ENCODE measurements around the gene PTPRM.

The PTPRM gene

DNA sequence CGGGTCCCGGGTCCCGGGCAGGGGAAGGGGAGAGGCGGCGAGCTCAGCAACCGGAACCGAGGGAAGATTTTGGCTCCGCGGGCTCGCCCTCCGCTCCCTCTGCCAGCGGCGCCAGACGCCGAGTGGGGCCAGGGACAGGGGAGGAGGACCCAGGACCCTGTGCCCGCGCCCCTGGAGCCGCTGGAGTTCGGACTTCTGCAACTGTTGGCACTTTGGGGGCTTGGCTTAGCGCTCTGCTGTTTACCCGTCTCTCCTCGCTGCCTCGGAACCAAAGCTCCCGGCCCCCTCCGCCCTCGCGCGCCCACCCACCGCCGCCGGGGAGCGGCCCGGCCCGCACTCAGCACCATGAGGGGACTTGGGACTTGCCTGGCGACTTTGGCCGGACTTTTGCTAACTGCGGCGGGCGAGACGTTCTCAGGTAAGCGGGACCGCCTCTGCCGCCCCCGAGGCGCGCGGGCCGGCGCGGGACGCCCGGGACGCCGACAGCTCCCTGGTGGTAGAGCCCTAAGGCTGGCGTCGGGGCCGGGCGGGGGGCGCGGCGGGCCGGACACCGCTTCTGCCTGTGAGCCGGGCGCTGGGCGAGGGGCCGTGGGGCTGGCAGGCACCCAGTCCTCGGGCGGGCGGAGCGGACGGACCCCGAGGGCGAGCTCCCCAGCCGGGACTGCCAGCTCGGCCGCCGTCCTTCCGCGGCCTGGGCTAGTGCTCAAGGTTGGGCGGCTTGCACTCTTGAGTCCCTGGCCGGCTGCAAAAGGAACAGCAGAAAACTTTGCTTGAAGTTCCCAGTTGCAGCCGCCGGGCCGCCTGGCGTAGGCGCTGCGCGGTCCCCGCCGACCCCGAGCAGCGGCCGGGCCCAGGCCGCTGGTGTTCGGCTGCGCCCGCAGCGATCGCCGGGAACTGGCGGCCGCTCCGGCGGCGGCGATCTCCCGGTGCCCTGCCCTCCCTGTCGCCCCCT is 634 bp downstream of the PTPRM start:
- peak; percentile 41 for DNase-seq (ENCODE audit: low spot score)

DNA sequence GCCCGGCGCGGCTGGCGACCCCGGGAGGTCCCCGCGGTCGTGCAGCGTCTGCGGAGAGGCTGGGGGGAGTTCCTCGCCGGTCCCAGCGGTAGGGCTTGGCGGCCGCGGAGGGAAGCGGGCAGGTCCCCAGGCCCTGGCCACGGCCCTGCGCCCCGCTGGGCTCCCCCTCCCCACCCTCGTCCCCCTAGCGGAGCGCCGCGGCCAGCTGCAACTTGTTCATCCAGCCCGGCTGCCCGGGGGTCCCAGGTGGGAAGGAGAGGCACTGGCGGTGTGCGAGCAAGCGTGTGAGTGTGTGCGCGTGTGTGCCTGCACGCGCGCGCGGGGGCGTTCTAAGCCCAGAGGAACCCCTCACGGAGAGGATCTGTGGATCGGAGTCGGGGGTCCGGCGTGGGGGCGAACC is 1.3 kb downstream of the PTPRM start:
- peak; percentile 16 for DNase-seq (ENCODE audit: low spot score)

DNA sequence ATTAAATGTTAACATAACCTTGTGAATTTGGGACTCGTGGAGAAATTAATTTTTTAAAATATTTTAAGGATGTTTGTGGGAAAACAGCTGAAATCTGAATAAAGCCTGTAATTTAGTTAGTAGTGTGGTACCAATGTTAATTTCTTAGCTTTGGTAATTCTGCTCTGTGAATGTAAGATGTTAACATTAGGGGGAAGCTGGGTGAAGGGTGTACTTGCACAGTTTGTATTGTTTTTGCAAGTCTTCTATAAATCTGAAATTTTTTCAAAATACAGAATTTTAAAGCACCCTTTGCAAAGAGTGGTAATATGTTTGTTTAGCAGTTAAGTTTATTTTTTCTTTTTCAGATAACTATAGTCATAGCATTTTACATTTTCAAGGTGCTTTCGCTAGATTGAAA is 4.5 kb downstream of the PTPRM start:
- DNase-seq (ENCODE audit: low spot score): no peak

DNA sequence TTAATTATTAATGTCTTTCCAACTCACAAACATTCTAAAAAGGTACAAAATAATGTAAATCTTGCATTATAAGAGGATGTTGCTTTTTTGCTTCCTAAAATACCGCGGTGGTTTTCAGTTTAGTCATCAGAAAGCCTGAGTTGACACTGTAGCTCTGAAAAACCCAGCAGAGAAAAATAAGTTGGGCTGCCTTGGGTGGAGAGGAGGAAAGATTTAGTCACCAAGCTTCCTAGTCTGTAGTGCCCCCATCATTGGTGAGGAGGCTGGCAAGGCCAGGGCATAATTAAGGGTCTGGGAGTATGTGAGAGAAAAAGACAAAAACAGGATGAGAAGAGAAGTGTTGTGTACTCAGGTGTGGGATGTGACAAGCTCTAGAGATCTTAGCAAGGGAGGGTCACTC is 5.7 kb downstream of the PTPRM start:
- DNase-seq (ENCODE audit: low spot score): peak; percentile 22

DNA sequence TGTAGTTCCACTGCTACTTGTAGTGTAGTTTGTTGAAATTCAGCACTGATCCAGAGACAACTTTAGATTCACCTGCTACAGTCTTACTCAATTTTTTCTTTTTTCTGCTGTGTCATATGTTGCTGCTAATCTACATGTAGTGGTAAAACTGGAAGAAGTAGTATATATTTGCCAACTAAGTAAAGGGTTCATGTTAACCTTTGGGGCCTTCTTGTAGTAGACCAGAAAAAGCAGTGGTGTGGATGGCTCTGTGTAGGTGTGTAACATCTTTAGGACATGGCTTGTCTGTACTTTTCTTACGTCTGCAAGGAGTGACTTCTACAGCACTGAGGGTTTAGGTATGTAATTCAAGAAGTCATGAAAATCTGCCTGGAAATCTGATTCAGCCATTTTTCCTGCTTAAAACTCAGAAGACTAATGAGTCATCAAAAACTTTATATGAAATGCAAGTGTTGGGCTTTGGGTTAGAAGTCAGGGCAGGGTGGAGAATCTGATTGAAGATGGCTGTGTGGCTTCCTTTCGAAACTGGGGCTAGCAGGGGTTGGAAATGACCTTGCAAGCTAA is 8.4 kb downstream of the PTPRM start:
- DNase-seq (ENCODE audit: low spot score): peak; percentile 35

DNA sequence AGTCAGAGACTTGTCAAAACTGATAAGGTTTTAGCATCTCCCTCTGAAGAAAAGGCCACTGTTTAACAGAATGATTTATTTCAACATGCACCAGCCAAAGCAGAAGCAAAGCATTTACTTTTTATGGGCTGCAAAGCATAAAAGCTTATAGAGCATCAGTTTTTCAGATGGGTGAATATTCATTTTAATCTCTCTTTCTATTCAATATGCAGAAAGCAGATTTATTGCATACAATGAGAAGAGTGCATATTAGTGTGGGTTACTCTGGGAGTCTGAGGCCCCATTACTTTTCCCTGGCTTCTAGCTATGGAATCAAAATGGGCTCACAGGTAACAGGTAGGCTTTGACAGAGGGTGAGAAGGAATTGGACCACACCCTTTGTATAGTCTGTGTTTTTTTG is 9.0 kb downstream of the PTPRM start:
- DNase-seq (ENCODE audit: low spot score): no peak

DNA sequence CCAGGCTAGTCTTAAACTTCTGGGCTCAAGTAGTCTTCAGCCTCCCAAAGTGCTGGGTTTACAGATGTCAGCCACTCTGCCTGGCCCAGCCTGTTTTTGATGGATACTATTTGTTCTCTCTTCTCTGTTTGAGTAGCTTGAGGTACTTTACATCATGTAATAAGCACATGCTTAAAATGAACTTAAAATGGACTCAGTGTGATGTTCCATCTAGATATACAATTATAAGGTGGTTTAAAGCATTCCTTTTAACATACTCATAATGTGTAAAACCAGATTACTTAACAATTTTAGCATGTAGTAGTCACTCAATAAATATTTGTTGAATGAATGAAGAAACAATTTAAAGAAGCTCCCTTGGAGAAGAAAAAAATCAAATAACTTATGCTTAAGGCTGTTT is 9.6 kb downstream of the PTPRM start:
- DNase-seq (ENCODE audit: low spot score): peak; percentile 51

DNA sequence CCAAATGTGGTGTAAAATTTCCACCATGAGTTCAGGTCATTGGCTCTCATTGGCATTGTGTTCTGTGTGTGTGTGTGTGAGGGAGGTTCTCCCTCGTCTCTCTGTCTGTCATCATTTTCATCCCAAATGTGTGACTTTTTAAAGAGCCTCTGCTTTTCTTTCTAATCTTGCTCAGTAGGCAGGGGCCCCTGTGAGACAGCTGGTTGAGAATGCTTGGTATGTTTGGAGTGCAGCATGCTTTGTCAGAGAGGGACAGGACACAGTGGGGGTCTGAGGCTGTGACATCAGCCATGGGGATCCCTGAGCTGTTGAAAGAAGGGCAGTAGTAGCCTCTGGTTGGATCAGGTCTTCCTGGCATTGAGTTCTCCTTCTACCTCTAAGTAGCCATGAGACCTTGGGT is 10.6 kb downstream of the PTPRM start:
- DNase-seq (ENCODE audit: low spot score): peak; percentile 73

DNA sequence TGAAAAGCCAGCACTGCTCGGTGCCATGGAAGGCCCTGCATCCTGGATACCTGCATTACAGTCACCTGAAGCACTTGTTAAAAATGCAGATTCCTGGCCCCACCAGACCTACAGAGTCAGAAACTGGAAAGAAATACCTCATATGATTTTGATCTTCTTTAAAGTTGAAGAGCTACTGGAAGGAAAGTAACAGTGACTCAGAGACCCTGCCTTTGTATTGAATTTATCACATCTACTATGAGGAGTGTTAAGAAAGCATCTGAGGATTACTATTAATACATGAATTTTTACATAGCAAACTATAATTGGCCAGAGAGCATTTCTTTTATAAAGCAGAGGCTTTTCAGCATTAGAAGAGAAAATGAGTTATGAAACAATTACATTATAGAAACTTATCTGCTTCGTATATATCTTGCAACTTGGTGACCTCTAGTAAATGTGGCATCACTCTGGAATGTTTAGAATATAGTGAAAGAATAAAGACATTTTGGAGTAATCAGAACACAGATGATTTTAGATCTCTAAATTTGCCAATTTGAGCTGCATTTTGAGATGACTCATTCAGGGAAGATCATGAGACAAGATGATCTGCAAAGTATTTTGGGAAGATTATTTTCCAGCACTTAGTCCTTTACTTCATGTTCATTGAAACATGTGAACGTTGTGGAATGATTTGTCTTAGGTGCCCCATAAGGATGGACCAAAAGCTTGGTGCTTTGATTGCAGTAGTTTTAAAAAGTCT is 12.2 kb downstream of the PTPRM start:
- DNase-seq (ENCODE audit: low spot score): peak; percentile 25

DNA sequence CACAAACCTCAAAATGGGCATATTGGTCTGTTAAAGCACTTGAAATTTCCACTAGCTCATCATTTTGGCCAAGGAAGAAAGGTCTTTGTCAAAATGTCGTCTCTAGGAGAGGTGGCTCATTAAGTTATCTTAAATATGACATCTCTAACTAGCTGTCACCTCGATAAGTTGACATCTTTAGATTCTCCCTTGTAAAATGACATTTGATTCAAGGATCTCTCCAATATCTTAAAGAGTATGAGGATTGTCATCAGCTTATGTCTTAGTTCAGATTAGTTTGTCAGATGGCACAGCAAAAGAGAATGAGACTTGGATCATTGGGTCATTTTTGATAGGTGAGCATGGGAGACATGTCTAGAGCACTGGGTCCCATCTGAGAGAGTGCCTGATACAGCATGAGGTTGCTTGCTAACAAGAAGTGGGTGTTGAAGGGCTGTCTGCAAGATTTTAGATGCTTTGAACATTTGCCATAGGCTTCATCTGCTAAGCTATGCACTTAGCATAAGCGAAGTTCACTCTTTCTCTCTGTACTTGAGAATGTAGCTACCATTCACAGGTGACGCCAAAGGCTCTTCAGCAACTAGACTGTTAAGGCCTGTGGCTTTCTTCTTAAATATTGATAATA is 12.9 kb downstream of the PTPRM start:
- no peak for DNase-seq (ENCODE audit: low spot score)

DNA sequence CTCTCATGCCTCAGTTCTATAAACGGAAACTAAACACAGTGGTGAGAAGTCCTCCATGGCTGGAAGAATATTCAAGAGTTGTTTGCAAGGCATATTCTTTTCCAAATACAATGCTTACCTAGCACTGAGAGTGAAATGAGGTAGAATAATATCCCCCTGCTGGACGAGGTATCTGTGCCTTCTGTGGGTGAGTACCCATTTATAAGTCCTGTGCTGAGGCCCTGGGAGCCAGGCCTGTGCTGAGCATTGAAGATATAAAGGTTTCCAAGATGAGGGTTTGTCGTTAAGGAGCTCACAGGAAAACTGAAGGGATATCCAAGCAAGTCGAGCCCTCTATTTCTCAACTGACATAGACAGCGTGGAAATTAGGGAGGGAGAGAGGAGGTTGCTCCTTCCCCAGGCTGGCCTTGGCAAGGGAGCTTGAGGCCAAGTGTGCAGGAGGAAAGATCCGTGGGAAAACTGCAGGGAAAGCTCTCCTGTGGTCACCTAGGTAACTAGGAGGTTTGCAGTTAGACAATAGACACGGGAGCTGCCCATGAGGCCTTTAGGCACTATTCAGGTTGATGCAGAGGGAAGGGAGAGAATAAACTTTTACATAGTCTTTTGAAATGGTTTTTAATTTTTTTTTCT is 17.6 kb downstream of the PTPRM start:
- no peak for DNase-seq (ENCODE audit: low spot score)

DNA sequence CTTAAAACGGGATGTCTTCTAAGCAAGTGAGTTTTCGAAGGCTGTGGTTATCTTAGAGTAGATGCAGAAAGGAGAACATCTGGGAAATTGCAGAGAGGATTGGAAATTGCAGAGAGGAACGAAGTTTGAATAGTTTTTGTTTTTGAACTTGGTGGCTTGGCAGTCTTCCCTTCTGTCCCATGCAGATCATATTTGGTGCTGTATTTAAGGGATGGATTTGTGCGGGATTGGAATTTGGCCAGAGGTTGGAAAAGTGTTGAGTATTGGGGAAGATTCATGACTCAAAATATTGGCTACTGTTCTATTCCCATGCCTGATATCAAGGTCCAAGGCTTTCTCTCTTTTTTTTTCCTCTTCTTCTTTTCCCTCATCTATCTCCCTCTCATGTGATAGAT is 18.2 kb downstream of the PTPRM start:
- peak; percentile 49 for DNase-seq (ENCODE audit: low spot score)

DNA sequence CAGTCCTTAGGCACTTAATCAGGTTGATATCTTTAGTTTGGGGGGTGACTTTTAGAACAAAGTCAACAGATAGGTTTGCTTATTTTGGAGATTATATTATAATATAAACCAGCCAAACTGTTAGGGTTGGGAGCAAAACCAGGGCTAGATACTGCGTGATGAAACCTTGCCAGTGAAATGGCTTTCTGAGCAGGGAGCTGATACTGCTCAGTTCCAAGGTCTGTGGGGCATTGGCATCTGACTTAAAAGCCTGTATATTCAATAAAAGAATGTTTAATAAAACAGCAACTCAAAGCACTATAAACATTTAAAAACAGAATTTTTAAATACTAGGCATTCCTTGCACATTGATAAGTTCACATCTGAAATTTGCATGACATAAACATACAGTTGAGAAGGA is 19.3 kb downstream of the PTPRM start:
- DNase-seq (ENCODE audit: low spot score): no peak

DNA sequence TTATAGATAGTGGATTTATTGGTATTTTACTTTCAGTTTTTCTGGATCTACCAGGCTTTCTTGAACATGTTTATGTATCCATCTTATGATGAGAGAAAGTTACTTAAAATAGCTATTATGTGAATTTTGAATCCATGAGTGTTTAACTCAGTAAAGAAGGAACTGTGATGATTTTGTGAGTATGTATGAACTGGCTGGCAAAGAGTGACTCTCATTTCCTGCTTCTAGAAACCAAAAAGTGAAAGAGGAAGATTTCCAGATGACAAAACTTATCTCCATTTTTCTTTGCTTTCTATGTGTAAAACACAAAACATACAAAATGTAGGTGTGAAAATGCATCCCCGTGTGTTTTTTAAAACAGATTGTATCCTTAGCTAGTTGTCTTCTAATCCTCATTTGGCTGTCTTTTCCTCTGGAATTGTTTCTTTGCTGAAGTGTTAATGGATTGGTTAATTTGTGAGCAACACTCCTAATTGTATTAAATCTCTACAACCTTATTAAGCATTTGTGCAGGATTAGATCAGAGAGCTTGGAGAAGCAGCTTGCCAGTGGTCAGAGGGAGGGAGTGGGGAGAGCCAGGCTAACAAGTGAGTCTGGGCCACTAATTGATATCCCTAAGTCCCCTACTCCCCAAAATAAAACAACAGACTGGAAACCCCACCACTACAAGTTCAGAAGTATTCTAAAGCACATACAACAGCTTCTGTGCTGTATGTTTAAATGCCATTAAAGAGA is 23.9 kb downstream of the PTPRM start:
- peak; percentile 46 for DNase-seq (ENCODE audit: low spot score)

DNA sequence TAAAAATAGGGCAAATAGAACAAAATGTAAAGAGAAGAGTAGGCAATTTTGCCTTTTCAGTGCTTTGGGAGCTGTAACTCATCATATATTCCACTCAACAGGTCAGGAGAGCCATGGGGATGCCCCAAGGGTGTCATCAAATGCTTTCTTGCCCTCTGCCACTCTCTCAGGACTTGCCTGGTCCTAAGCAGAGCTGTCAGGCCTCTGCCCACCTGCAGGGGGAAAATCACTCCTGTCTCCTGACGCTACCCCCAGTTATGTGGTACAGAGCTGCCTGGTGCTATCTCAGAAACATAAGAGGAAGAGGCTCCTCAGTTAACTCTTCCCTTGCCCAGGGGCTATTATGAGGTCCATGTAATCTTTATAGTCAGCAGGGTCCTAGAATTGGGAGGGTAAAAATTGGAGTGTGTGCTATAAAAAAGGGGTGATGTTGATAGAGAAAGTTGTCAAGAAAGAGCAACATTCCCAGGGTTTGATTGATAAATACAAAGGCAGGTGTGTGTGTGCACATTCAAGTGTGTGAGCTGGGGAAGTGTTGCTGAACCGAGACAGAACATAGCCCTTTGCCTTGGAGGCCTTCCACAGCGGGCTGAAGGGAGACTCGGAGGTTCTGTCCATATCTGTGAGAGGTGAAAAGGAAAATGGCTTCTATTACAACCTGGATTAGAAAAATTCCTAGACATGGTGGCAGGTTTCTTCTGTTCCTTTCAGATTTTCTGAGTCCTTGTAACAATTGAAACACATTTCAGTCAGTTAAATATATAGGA is 25.4 kb downstream of the PTPRM start:
- no peak for DNase-seq (ENCODE audit: low spot score)

DNA sequence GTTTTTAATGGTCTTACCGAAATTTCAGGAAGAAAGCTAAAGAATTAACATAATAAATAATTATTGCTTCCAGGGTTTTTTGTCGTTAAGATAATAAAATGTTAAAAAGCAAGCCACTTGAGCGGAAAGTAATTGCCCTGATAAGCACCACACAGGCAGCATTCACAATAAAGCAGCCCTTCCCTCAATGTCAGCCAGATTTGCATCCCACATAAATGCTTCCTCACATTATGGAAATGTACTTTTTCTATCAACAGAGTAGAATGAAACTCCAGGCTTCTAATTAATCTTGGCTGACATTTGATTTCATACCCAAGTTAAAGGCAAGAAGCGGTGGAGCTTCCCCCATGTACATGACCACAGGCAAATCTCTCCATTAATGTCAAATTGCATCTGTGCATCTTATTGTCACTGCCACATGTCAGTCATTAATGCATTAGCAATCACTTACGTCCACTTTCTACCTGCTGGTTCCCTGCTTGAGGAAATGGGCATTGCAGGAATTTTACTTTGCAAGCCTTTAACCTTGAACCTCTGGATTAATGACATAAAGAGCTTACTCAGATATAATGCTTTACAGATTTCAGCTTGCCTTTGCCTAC is 26.2 kb downstream of the PTPRM start:
- no peak for DNase-seq (ENCODE audit: low spot score)

DNA sequence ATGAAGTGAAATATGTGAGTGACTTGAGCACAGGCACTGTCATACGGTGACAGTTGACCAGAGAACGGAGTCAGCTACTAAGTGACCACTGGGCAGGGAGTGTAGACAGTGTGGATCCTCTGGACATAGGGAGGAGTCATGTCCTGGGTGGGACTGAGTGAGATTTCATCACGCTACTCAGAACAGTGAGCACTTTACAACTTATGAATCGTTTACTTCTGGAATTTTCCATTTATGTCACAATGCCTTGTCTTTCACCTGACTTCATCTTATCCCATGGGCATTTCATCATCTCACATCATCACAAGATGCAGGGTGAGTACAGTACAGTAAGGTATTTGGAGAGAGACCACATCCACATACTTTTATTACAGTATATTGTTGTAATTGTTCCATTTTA is 29.0 kb downstream of the PTPRM start:
- DNase-seq (ENCODE audit: low spot score): no peak

DNA sequence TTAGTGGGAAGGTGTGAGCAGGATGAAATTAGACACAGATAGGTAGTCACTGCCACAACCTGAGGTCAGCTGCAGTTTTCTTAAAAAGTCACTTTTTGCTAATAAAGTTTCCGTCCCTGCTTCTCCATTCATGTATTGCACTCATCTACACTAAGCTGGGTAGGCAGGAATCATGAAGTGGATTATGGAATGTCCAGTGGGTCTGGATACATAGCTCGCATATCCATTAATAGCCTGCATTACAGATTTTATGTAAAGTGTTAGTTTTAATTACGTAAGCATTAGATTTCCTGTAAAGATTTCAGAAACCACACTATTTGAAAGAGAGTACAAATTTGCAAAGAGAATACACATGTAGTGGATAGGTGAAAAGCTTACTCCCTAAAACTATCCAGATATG is 30.4 kb downstream of the PTPRM start:
- DNase-seq (ENCODE audit: low spot score): no peak

DNA sequence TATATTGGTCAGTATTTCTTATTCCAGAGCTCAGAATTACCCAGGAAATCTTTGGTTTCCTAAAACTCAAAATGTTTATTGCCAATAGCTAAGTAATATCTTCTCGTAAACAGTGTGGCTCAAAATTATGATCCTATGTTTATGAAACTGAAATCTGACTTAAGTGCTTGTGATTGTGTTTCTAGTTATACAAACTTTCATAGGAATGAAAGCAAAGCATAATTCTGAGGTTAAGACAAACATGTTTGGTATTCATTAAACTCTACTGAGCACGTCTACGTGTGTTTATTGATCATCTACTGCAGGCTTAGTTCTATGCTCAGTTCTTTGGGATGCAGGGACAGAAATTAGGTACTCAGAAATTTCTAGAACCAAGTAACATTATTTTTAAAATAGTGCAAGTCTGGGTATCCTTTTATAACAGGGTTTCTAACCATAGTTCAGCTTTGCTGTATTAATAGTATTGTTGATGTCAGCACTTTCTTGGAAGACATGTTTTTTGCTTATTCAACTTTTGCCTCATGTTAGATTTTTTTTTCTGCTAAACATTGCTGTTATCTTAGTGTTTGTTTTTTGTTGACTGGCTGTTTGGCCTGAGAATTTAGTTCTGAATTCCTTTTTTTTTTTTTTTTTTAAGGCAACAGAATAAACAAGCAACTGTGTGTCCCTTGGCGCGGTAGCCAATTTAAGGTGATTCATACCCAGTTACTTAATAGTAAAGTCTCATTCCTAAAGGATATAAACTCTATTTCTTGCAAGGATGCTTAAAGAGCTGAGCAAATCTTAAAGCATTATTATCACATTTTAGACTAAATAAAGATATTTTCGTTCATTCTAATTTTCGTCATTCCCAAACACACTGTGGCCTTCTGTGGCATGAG is 31.3 kb downstream of the PTPRM start:
- no peak for DNase-seq (ENCODE audit: low spot score)

Data from AG08395 (cell line).